ENCODE measurements around the gene TRAPPC2.

The TRAPPC2 gene

DNA sequence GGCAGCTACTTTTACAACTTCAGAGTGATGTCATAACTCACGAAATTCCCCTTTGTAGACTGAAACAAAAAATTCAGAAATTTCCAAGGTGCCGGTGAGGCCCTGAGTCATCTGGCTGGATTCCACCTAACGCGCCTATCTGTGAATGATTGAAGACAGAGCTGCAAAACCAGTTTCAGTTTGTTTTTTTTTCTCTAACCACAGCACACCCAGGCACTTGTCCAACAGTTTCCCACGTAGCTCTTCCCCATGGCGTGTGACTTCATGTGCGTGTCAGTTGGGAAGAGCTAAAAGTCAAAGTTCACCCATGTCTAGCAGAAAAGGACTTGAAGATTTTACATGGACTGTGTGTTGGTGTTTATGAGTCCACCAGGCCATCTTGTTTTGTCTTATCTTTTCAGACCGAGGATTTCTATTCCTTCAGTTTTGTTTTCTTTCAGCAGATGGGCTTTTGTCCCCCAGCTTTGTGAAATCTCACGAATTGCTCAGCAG is 65.1 kb downstream of the TRAPPC2 start:
- CTCF ChIA-PET: interaction anchor here (0.6 to 2.2 kb wide), 4 partner anchors 12 to 360 kb away, joined by 3 to 7 read pairs (median 4); no protein-coding TSS in a partner anchor
- POLR2A ChIA-PET: interaction anchor here (0.8 to 1.4 kb wide), 5 partner anchors 16 to 74 kb away, joined by 3 to 8 read pairs (median 3); partner anchors contain the start of genes OFD1 and TRAPPC2
- TF ChIP-seq, protein P1, sequence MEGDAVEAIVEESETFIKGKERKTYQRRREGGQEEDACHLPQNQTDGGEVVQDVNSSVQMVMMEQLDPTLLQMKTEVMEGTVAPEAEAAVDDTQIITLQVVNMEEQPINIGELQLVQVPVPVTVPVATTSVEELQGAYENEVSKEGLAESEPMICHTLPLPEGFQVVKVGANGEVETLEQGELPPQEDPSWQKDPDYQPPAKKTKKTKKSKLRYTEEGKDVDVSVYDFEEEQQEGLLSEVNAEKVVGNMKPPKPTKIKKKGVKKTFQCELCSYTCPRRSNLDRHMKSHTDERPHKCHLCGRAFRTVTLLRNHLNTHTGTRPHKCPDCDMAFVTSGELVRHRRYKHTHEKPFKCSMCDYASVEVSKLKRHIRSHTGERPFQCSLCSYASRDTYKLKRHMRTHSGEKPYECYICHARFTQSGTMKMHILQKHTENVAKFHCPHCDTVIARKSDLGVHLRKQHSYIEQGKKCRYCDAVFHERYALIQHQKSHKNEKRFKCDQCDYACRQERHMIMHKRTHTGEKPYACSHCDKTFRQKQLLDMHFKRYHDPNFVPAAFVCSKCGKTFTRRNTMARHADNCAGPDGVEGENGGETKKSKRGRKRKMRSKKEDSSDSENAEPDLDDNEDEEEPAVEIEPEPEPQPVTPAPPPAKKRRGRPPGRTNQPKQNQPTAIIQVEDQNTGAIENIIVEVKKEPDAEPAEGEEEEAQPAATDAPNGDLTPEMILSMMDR (IDR thresholded peaks at IDR 0.05; ENCODE audit: control extremely low read depth, extremely low read depth, low read depth, missing control alignments): no peak
- DNase-seq (ENCODE audit: extremely low spot score): peak; percentile 48

DNA sequence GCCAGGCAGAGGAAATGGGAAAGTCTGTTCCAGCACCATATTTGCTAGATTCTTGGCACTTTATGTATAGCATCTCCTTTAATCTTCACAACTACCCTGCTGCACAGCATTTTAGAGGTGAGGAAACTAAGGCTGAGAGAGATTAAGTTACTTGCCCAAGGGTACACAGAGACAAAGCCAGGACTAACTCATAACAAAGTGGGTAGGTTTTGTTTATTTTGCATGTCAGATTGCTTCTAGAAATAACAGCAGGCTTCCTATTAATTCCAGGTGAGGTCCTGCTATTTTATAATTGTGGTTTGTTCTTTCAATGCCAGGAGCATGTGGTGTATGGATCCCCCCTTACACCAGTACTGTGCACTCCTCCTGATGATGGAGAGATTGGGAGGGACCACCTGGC is 66.5 kb downstream of the TRAPPC2 start:
- no peak for DNase-seq (ENCODE audit: extremely low spot score)
- TF ChIP-seq, protein P1 (IDR thresholded peaks at IDR 0.05; ENCODE audit: control extremely low read depth, extremely low read depth, low read depth, missing control alignments): no peak
- POLR2A ChIA-PET: no interaction called here
- CTCF ChIA-PET: no interaction called here

GRCh38 chrX:13666836-13667235 is 67.6 kb downstream of the TRAPPC2 start:
- TF ChIP-seq, protein P1 (IDR thresholded peaks at IDR 0.05; ENCODE audit: control extremely low read depth, extremely low read depth, low read depth, missing control alignments): no peak
- CTCF ChIA-PET: interaction anchor here (1.4 kb wide), 1 partner anchor 18 kb away, joined by 3 read pairs; no protein-coding TSS in a partner anchor
- no peak for DNase-seq (ENCODE audit: extremely low spot score)
- POLR2A ChIA-PET: no interaction called here

DNA sequence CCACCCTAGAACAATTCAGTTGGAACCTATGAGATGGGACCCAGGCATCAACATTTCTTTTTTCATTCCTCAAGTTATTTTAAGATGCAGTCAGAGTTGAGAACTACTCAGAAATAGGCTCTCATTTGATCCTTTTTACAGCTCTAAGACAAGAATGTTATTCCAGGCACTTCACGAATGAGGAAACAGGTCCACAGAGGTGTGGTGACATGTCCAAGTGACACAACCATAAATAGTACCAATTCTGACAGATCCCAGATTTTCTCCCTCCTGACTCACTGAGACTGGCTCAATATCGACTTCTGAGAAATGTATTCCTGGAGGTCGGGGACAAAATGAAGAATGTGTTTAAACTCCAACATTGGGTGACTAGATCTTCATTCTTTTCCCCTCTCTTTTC is 70.4 kb downstream of the TRAPPC2 start:
- CTCF ChIA-PET: no interaction called here
- POLR2A ChIA-PET: no interaction called here
- TF ChIP-seq, protein P1 (IDR thresholded peaks at IDR 0.05; ENCODE audit: control extremely low read depth, extremely low read depth, low read depth, missing control alignments): no peak
- DNase-seq (ENCODE audit: extremely low spot score): no peak

DNA sequence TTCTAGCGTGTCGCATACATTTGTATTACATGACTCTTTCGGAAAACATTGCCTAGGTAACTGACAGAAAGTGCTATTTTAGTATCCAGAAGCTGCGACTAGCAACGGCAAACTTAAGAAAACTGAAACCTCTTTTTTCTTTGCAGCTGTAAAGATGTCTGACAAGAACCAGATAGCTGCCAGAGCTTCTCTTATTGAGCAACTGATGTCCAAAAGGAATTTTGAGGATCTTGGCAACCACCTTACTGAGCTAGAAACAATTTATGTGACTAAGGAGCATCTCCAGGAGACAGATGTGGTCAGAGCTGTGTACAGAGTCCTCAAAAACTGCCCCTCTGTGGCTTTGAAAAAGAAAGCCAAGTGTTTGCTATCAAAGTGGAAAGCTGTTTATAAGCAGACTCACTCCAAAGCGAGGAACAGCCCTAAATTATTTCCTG is 72.0 kb downstream of the TRAPPC2 start:
- ChIA-PET CTCF (interaction anchor here (0.7 to 1.5 kb wide), 7 partner anchors 18 to 369 kb away, joined by 3 to 6 read pairs (median 4); no protein-coding TSS in a partner anchor), POLR2A (interaction anchor here (0.9 kb wide), 1 partner anchor 90 kb away, joined by 3 read pairs; no protein-coding TSS in a partner anchor)
- TF ChIP-seq, protein P1 (IDR thresholded peaks at IDR 0.05; ENCODE audit: control extremely low read depth, extremely low read depth, low read depth, missing control alignments): no peak
- no peak for DNase-seq (ENCODE audit: extremely low spot score)

Data from GM10248 (cell line).